IMR-90 (cell line): ENCODE results near the gene SLC12A8. TPM values are rescaled to one million over a fixed set of nuclear protein-coding genes. Genes with fewer than 3 reads are reported as not detected.

Experiments
- ATAC-seq: fragments of 200-7000 bp; cut with Tn5 transposase; 2 replicates; pipeline ENCODE4 v1.9.1; 2020; ENCODE audit warnings: low read depth, mild to moderate bottlenecking, moderate library complexity
- BruUV-seq: library from RNA; stranded (reverse); fragments of 400-500 nt; replicated peaks from 2 replicates; lab custom pipeline; 2021; lab: Mats Ljungman, UMichigan
- CTCF ChIA-PET: fragments of 300-600 bp; formaldehyde crosslinking; extraction: SDS; loops from one replicate; lab custom pipeline; 2021; ENCODE audit warnings: antibody characterized with exemption; lab: Yijun Ruan, JAX
- POLR2A ChIA-PET: fragments of 300-600 bp; sonication (Branson Sonifier 250); formaldehyde crosslinking; loops from one replicate; lab custom pipeline; 2022; ENCODE audit warnings: antibody characterized with exemption; ENCODE audit not compliant: unreplicated experiment; lab: Charles Lee
- DNase-seq: peaks from one replicate; pipeline ENCODE4 v3.0.0; 2013
- H2AFZ ChIP-seq: replicated peaks from 2 replicates; pipeline ENCODE3; 2013; ENCODE audit warnings: low read length, mild to moderate bottlenecking; ENCODE audit not compliant: poor library complexity
- H2AK5ac ChIP-seq: 2 replicates; pipeline ENCODE4 v1.6.1; 2013; ENCODE audit warnings: low read depth, low read length, inconsistent platforms
- H2AK9ac ChIP-seq: replicated peaks from 2 replicates; pipeline ENCODE3; 2013; ENCODE audit warnings: mild to moderate bottlenecking, low read depth, low read length, moderate library complexity; ENCODE audit not compliant: poor library complexity
- H2BK120ac ChIP-seq: 2 replicates; pipeline ENCODE4 v1.6.1; 2013; ENCODE audit warnings: low read depth, low read length, inconsistent platforms
- H2BK15ac ChIP-seq: 3 replicates; pipeline ENCODE4 v1.6.1; 2013; ENCODE audit warnings: low read depth, low read length, inconsistent platforms
- H2BK20ac ChIP-seq: 2 replicates; pipeline ENCODE4 v1.6.1; 2013; ENCODE audit warnings: low read depth, mild to moderate bottlenecking, inconsistent platforms, low read length, moderate library complexity
- H2BK5ac ChIP-seq: 2 replicates; pipeline ENCODE4 v1.6.1; 2013; ENCODE audit warnings: mild to moderate bottlenecking, low read depth, low read length, inconsistent platforms; ENCODE audit not compliant: poor library complexity, severe bottlenecking
- H3K14ac ChIP-seq: replicated peaks from 2 replicates; pipeline ENCODE4 v1.6.1; 2013; ENCODE audit warnings: low read depth, low read length, inconsistent platforms
- H3K18ac ChIP-seq: 2 replicates; pipeline ENCODE4 v1.6.1; 2013; ENCODE audit warnings: low read depth, low read length, control low read depth
- H3K23ac ChIP-seq: 2 replicates; pipeline ENCODE4 v1.6.1; 2013; ENCODE audit warnings: low read depth, low read length, inconsistent platforms
- H3K27ac ChIP-seq: 2 replicates; pipeline ENCODE4 v1.5.1; 2013; ENCODE audit warnings: mild to moderate bottlenecking, control low read depth, low read length; ENCODE audit not compliant: insufficient read depth
- H3K27me3 ChIP-seq: 2 replicates; pipeline ENCODE4 v1.6.1; 2013; ENCODE audit warnings: low read length; ENCODE audit not compliant: control insufficient read depth, insufficient read depth
- H3K36me3 ChIP-seq: 2 replicates; pipeline ENCODE4 v1.6.1; 2013; ENCODE audit warnings: low read length, mixed read lengths; ENCODE audit not compliant: control insufficient read depth, insufficient read depth
- H3K4ac ChIP-seq: 2 replicates; pipeline ENCODE4 v1.6.1; 2013; ENCODE audit warnings: low read depth, low read length, inconsistent platforms
- H3K4me1 ChIP-seq: 2 replicates; pipeline ENCODE4 v1.6.1; 2013; ENCODE audit warnings: low read length, mixed read lengths; ENCODE audit not compliant: control insufficient read depth, insufficient read depth
- H3K4me2 ChIP-seq: 2 replicates; pipeline ENCODE4 v1.6.1; 2013; ENCODE audit warnings: low read depth, mild to moderate bottlenecking, control low read depth, low read length, moderate library complexity
- H3K4me3 ChIP-seq: 2 replicates; pipeline ENCODE4 v1.5.1; 2013; ENCODE audit warnings: low read depth, mild to moderate bottlenecking, control low read depth, low read length, moderate library complexity; ENCODE audit not compliant: insufficient read depth
- H3K56ac ChIP-seq: 2 replicates; pipeline ENCODE4 v1.6.1; 2013; ENCODE audit warnings: low read length, inconsistent platforms; ENCODE audit not compliant: insufficient read depth; ENCODE audit errors: extremely low read depth
- H3K79me1 ChIP-seq, 2 experiments: 2 replicates each; pipeline ENCODE4 v1.6.1; 2013; ENCODE audit warnings: low read length in 2 of 2, inconsistent platforms in 1 of 2, low read depth in 1 of 2
- H3K9ac ChIP-seq: 2 replicates; pipeline ENCODE4 v1.6.1; 2013; ENCODE audit warnings: low read depth, low read length, control low read depth
- H3K9me1 ChIP-seq: 2 replicates; pipeline ENCODE4 v1.6.1; 2013; ENCODE audit warnings: low read length, inconsistent platforms; ENCODE audit not compliant: insufficient read depth
- H3K9me3 ChIP-seq: 2 replicates; pipeline ENCODE4 v1.6.1; 2013; ENCODE audit warnings: low read length; ENCODE audit not compliant: control insufficient read depth, insufficient read depth
- H4K20me1 ChIP-seq: 2 replicates; pipeline ENCODE4 v1.6.1; 2013; ENCODE audit warnings: low read length, inconsistent platforms; ENCODE audit not compliant: insufficient read depth
- H4K5ac ChIP-seq: 2 replicates; pipeline ENCODE4 v1.6.1; 2013; ENCODE audit warnings: mild to moderate bottlenecking, low read depth, low read length, control low read depth
- H4K8ac ChIP-seq, 2 experiments: 2 replicates each; pipeline ENCODE4 v1.6.1; 2013; ENCODE audit warnings: low read depth in 2 of 2, low read length in 2 of 2, control low read depth in 1 of 2, inconsistent platforms in 1 of 2
- H4K91ac ChIP-seq: 2 replicates; pipeline ENCODE4 v1.6.1; 2013; ENCODE audit warnings: low read depth, low read length, inconsistent platforms; ENCODE audit not compliant: insufficient read depth
- WGBS, 2 experiments: methylation state at CpG; one replicate each; pipeline versions ENCODE4 v1.1.5 to v1.1.7; 2013; ENCODE audit warnings: missing lambda C conversion rate in 2 of 2; ENCODE audit not compliant: insufficient read length in 1 of 2; ENCODE audit errors: extremely low coverage in 2 of 2; 5-methylcytosine and 5-hydroxymethylcytosine counted together
- dilution Hi-C: fragments of 300-500 bp; cut with HindIII; formaldehyde crosslinking; loops from one replicate; pipeline ENCODE4 v1.14.3; 2018; ENCODE audit warnings: low sequenced_read_pairs; ENCODE audit not compliant: unreplicated experiment
- in situ Hi-C: fragments of 300-500 bp; cut with MboI; formaldehyde crosslinking; loops from 3 replicates; pipeline ENCODE4 v1.14.3; 2019; ENCODE audit warnings: low sequenced_read_pairs, inconsistent platforms, mixed read lengths
- intact Hi-C: fragments of 100-400 bp; cut with micrococcal nuclease; formaldehyde crosslinking; loops from 2 replicates; pipeline ENCODE4 v1.10.0; 2022
- polyA plus RNA-seq, 3 experiments: library from polyadenylated mRNA; depleted of rRNA; stranded (reverse); fragments of >200 nt; gene quantifications; 2 replicates each; pipeline ENCODE4 v1.2.3, GENCODE V29; 2012; ENCODE audit warnings: low replicate concordance in 1 of 3
- total RNA-seq: library from RNA; depleted of rRNA; stranded (reverse); fragments of >200 nt; gene quantifications from 2 replicates; pipeline ENCODE4 v1.2.3, GENCODE V29; 2012
- TF ChIP-seq, protein P1 (sequence below): fragments of 150-350 bp; IDR thresholded peaks from 2 replicates; pipeline ENCODE4 v1.6.1; 2017; ENCODE audit warnings: mild to moderate bottlenecking, antibody characterized with exemption, low read length, low read depth

The SLC12A8 gene
- total and polyA plus RNA-seq, 2 of the 4 experiments (the other 2 are of a cell fraction), result 2.2 to 4.3 TPM

DNA sequence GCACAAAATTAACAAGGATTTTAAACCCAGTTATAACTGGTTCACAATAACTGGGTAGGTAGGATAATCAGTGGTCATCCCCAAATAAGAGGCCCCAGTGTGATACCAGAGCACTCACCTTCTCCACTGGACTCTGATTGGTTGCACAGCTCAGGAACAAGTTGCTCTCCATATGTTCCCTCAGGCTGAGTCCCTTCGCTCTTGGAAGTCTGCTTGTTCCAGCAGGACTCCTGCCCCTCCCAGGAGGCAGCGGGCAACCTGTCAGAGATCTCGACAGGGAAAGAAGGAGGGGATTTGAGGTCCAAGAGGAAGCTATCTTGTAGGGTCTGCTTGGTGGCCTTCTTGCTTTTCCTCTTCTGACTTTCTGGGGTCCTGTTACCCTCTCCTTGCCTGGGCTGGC is 105.2 kb downstream of the SLC12A8 start:
- POLR2A ChIA-PET, result no interaction called here

More for the DNA sequence above, 105.2 kb downstream of the SLC12A8 start:
- Histone ChIP-seq H2AK5ac (peak overlapping the region; percentile 76), H2BK5ac (peak overlapping the region; percentile 95), H3K79me1 (0 out of 4 replicates have a peak, but pooled peaks cover 0 to 8% of the 10 kb centered on the region in 2 experiments), H3K4ac (peak overlapping the region; percentile 97), H3K14ac (peak overlapping the region; percentile 89), H2AK9ac (peak overlapping the region; percentile 49), H3K9me1 (peaks cover 28% of the 10 kb centered on the region), H3K36me3 (no peaks in the 10 kb centered on the region; the same call in 1 of the 2 replicates), H2AFZ (no peak overlapping the region), H2BK15ac (peak overlapping the region; percentile 81; the same call in 2 of the 3 replicates), H3K4me3 (no peak overlapping the region), H3K4me1 (peaks cover 40% of the 10 kb centered on the region), H3K9ac (no peak overlapping the region), H4K8ac (peak overlapping the region; percentile 9 to 90; a peak in 3 of 4 replicates), H3K27ac (peak overlapping the region; percentile 71), H3K23ac (peak overlapping the region; percentile 82; the same call in 1 of the 2 replicates), H3K18ac (peak overlapping the region; percentile 92), H2BK120ac (peak overlapping the region; percentile 99), H3K9me3 (peaks cover 2% of the 10 kb centered on the region; the same call in 1 of the 2 replicates), H3K56ac (peak overlapping the region; percentile 22; the same call in 1 of the 2 replicates), H4K91ac (peak overlapping the region; percentile 96), H3K27me3 (no peaks in the 10 kb centered on the region), H4K5ac (peak overlapping the region; percentile 80), H4K20me1 (no peaks in the 10 kb centered on the region), H3K4me2 (peak overlapping the region; percentile 51; the same call in 1 of the 2 replicates), H2BK20ac (peak overlapping the region; percentile 99)
- CTCF ChIA-PET, result interaction anchor here (0.5 to 1.6 kb wide), 6 partner anchors 10 to 53 kb away, joined by 3 to 4 read pairs (median 3); partner anchors contain the start of gene HEG1
- no peak for DNase-seq
- dilution Hi-C loops (no loop called here), in situ Hi-C loops (no loop called here), intact Hi-C loops (no loop called here)
- no TSS peak for BruUV-seq
- no peak for ATAC-seq
- TF ChIP-seq, protein P1, sequence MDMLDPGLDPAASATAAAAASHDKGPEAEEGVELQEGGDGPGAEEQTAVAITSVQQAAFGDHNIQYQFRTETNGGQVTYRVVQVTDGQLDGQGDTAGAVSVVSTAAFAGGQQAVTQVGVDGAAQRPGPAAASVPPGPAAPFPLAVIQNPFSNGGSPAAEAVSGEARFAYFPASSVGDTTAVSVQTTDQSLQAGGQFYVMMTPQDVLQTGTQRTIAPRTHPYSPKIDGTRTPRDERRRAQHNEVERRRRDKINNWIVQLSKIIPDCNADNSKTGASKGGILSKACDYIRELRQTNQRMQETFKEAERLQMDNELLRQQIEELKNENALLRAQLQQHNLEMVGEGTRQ, result no peak
- no CpG with 5 or more reads among the region's 3 CpGs for WGBS, 2 experiments
